Tibial nerve (tissue), 4 donors: ENCODE measurements around the gene B4GALT5. TPM values are rescaled to one million over a fixed set of nuclear protein-coding genes. Genes with fewer than 3 reads are reported as not detected.

Experiments used
- DNase-seq, 2 donors: peaks; one replicate each; pipeline ENCODE4 v3.0.0-alpha.2; 2019; ENCODE audit warnings: low spot score in 2 of 2
- H3K27ac ChIP-seq, 4 donors: fragments of 200-600 bp; sonication (generic) in 3 of 4; one replicate each; pipeline ENCODE4 v1.5.1; 2017 to 2019; ENCODE audit warnings: mild to moderate bottlenecking in 1 of 4
- H3K27me3 ChIP-seq, 2 donors: fragments of 200-600 bp; sonication (generic) in 1 of 2; one replicate each; pipeline versions ENCODE4 v1.5.1 to v1.6.0; 2017 to 2019
- H3K36me3 ChIP-seq, 3 donors: fragments of 200-600 bp; sonication (generic); one replicate each; pipeline ENCODE4 v1.5.1; 2018 to 2019
- H3K4me1 ChIP-seq, 4 donors: fragments of 200-600 bp; sonication (generic) in 3 of 4; one replicate each; pipeline ENCODE4 v1.5.1; 2017 to 2019
- H3K4me3 ChIP-seq, 4 donors: fragments of 200-600 bp; sonication (generic) in 3 of 4; one replicate each; pipeline ENCODE4 v1.5.1; 2017 to 2019; ENCODE audit warnings: mild to moderate bottlenecking in 1 of 4, moderate library complexity in 1 of 4
- H3K9me3 ChIP-seq, 4 donors: fragments of 200-600 bp; sonication (generic) in 3 of 4; one replicate each; pipeline ENCODE4 v1.5.1; 2017 to 2019
- CTCF ChIP-seq, 5 experiments: fragments of 200-600 bp in 3 of 5; fragments of 450-650 bp in 2 of 5; sonication (generic) in 3 of 5; IDR thresholded peaks; one replicate each; pipeline ENCODE4 v1.5.1; 2016 to 2019; ENCODE audit warnings: antibody characterized with exemption in 5 of 5, mild to moderate bottlenecking in 3 of 5, moderate library complexity in 2 of 5
- EP300 ChIP-seq, 2 donors: sonication (generic); formaldehyde crosslinking; IDR thresholded peaks; one replicate each; pipeline ENCODE4 v1.6.1; 2017; ENCODE audit warnings: antibody characterized with exemption in 2 of 2, mild to moderate bottlenecking in 1 of 2
- POLR2A ChIP-seq, 2 donors: fragments of 450-650 bp; IDR thresholded peaks; one replicate each; pipeline ENCODE4 v1.6.1; 2017; ENCODE audit warnings: antibody characterized with exemption in 2 of 2, mild to moderate bottlenecking in 2 of 2, moderate library complexity in 2 of 2
- WGBS, 2 donors: methylation state at CpG; one replicate each; pipeline ENCODE4 v1.1.5; 2018; 5-methylcytosine and 5-hydroxymethylcytosine counted together
- small RNA-seq: library from RNA; depleted of rRNA; stranded (forward); fragments of <200 nt; gene quantifications from one replicate; pipeline ENCODE3, GENCODE V24; 2016
- total RNA-seq, 4 donors: library from RNA; depleted of rRNA; stranded (reverse); fragments of >200 nt; gene quantifications; one replicate each; pipeline ENCODE4 v1.1.0, GENCODE V29; 2016

The B4GALT5 gene
- total RNA-seq, 4 donors from 2014 or later = 13.6 to 25.2 (median 20.7) TPM

GRCh38 chr20:49584418-49585382, 129.0 kb downstream of the B4GALT5 start:
- Histone ChIP-seq H3K4me1 (peaks cover 0 to 54% (median 19%) of the 10 kb centered on the region in 4 donors), H3K4me3 (no peak overlapping the region), H3K27me3 (no peaks in the 10 kb centered on the region), H3K9me3 (peaks cover 0 to 7% (median 0%) of the 10 kb centered on the region in 4 donors), H3K36me3 (no peaks in the 10 kb centered on the region), H3K27ac (peak overlapping the region in 3 of 4 donors; percentile 47 to 75 (median 58))
- 68 to 74% methylated on average over 14 of the region's 14 CpGs for WGBS, 2 donors
- TF ChIP-seq EP300 (IDR thresholded peaks at IDR 0.05) = peak in 1 of 2 donors; percentile 32
- TF ChIP-seq POLR2A (IDR thresholded peaks at IDR 0.05) = no peak
- no peak for TF ChIP-seq CTCF (IDR thresholded peaks at IDR 0.05)
- peak in 1 of 2 donors; percentile 45 for DNase-seq

- H3K9me3 ChIP-seq = peaks cover 0 to 7% (median 0%) of the 10 kb centered on the region in 4 donors
- 48 to 53% methylated on average over 11 to 12 of the region's 12 CpGs for WGBS, 2 donors
- no peaks in the 10 kb centered on the region for H3K36me3 ChIP-seq
- H3K27me3 ChIP-seq = no peaks in the 10 kb centered on the region
- no peak overlapping the region for H3K4me3 ChIP-seq
- H3K4me1 ChIP-seq = peaks cover 0 to 59% (median 21%) of the 10 kb centered on the region in 4 donors
- DNase-seq = peak; percentile 70 to 76
- TF ChIP-seq EP300 (IDR thresholded peaks at IDR 0.05) (peak in 1 of 2 donors; percentile 93), CTCF (IDR thresholded peaks at IDR 0.05) (no peak)
- peak overlapping the region in 3 of 4 donors; percentile 45 to 75 (median 58) for H3K27ac ChIP-seq
Observed at GRCh38 chr20:49583669-49584417, 129.8 kb downstream of the B4GALT5 start.

- no peak for DNase-seq
- peaks cover 0 to 7% (median 0%) of the 10 kb centered on the region in 4 donors for H3K9me3 ChIP-seq
- WGBS, 2 donors = 78 to 79% methylated on average over 4 of the region's 4 CpGs
- H3K4me1 ChIP-seq = peaks cover 0 to 59% (median 21%) of the 10 kb centered on the region in 4 donors
- H3K27ac ChIP-seq = peak overlapping the region in 2 of 4 donors; percentile 38 to 45
- no peak for TF ChIP-seq POLR2A (IDR thresholded peaks at IDR 0.05)
- no peak for TF ChIP-seq EP300 (IDR thresholded peaks at IDR 0.05)
- TF ChIP-seq CTCF (IDR thresholded peaks at IDR 0.05) = no peak
- H3K4me3 ChIP-seq = no peak overlapping the region
- H3K36me3 ChIP-seq = no peaks in the 10 kb centered on the region
- no peaks in the 10 kb centered on the region for H3K27me3 ChIP-seq
Observed at GRCh38 chr20:49583343-49583668, 130.4 kb downstream of the B4GALT5 start.

Small RNA genes lying within 50 kb of the gene (small RNA-seq; reads per million reads assigned to genes)
- gene RN7SL197P = not detected
- gene SNRPFP1 = not detected

Other genes with a start within 250 kb of the B4GALT5 start
- 10 to 100 TPM in 1 of 4 donors, 1 to 10 TPM in 3; 3.9 to 11.7 (median 6.7) TPM for gene KCNB1, start 231.2 kb downstream of the B4GALT5 start, total RNA-seq
- gene PTGIS, start 145.7 kb downstream of the B4GALT5 start, total RNA-seq = 10 to 100 TPM; 31.5 to 92.4 (median 47.5) TPM
- 10 to 100 TPM in 3 of 4 donors, 1 to 10 TPM in 1; 8.2 to 17.3 (median 12.1) TPM for gene SLC9A8, start 99.0 kb upstream of the B4GALT5 start, total RNA-seq
- 1 to 10 TPM; 4.4 to 7.2 (median 6.3) TPM for gene SPATA2, start 201.7 kb upstream of the B4GALT5 start, total RNA-seq
- 100 to 1,000 TPM; 211 to 311 (median 272) TPM for gene RNF114, start 222.5 kb upstream of the B4GALT5 start, total RNA-seq